GM21723 (cell line): ENCODE results near the gene CMKLR1.

Experiments used
- ATAC-seq: cut with Tn5 transposase; IDR thresholded peaks from one replicate; pipeline ENCODE4 v1.9.1; 2021; ENCODE audit warnings: mild to moderate bottlenecking, moderate library complexity; ENCODE audit not compliant: unreplicated experiment

Gene CMKLR1

GRCh38 chr12:108338915-108339657 lies at the start of gene CMKLR1:
TSS of gene CMKLR1 (minus strand) at chr12:108339311. CDS start at chr12:108293591, 45,720 bp downstream.
- ATAC-seq: no peak

- ATAC-seq: no peak
These were observed 48.7 kb upstream of the CMKLR1 start for GRCh38 chr12:108387771-108388170.

GRCh38 chr12:108386709-108387360 lies 47.7 kb upstream of the CMKLR1 start:
- ATAC-seq: no peak

- no peak for ATAC-seq
These were observed 43.3 kb upstream of the CMKLR1 start for GRCh38 chr12:108382437-108382801.

- no peak for ATAC-seq
These were observed 42.8 kb upstream of the CMKLR1 start for GRCh38 chr12:108381787-108382436.

GRCh38 chr12:108380382-108380781 lies 41.3 kb upstream of the CMKLR1 start:
- ATAC-seq: no peak

- ATAC-seq: no peak
These were observed 40.7 kb upstream of the CMKLR1 start for GRCh38 chr12:108379823-108380222.

GRCh38 chr12:108378926-108379325 lies 39.8 kb upstream of the CMKLR1 start:
- no peak for ATAC-seq

GRCh38 chr12:108377260-108377659 lies 38.1 kb upstream of the CMKLR1 start:
- ATAC-seq: no peak

- no peak for ATAC-seq
These were observed 37.0 kb upstream of the CMKLR1 start for GRCh38 chr12:108375986-108376663.

GRCh38 chr12:108374596-108375320 lies 35.6 kb upstream of the CMKLR1 start:
- ATAC-seq: no peak

- ATAC-seq: no peak
These were observed 34.0 kb upstream of the CMKLR1 start for GRCh38 chr12:108373111-108373510.

- no peak for ATAC-seq
These were observed 32.8 kb upstream of the CMKLR1 start for GRCh38 chr12:108371801-108372344.

- ATAC-seq: no peak
These were observed 31.3 kb upstream of the CMKLR1 start for GRCh38 chr12:108370415-108370814.

GRCh38 chr12:108369736-108370396 lies 30.8 kb upstream of the CMKLR1 start:
- ATAC-seq: no peak

GRCh38 chr12:108368089-108368488 lies 29.0 kb upstream of the CMKLR1 start:
- ATAC-seq: no peak

GRCh38 chr12:108367436-108367835 lies 28.3 kb upstream of the CMKLR1 start:
- ATAC-seq: no peak

- no peak for ATAC-seq
These were observed 26.2 kb upstream of the CMKLR1 start for GRCh38 chr12:108365324-108365723.

GRCh38 chr12:108364879-108365278 lies 25.8 kb upstream of the CMKLR1 start:
- no peak for ATAC-seq

GRCh38 chr12:108363565-108363964 lies 24.5 kb upstream of the CMKLR1 start:
- ATAC-seq: no peak
